CD4-positive, alpha-beta T cell (primary cell): ENCODE measurements around the gene RALGPS1. TPM values are rescaled to one million over a fixed set of nuclear protein-coding genes. Genes with fewer than 3 reads are reported as not detected.

Source experiments
- ATAC-seq: fragments of 200-7000 bp; cut with Tn5 transposase; one replicate; pipeline ENCODE4 v1.10.0; 2022; ENCODE audit warnings: mild to moderate bottlenecking; ENCODE audit not compliant: poor library complexity
- CTCF ChIA-PET: fragments of 350-600 bp; sonication (Branson Sonifier 250); formaldehyde crosslinking; loops from one replicate; lab custom pipeline; 2021; ENCODE audit warnings: antibody characterized with exemption, inconsistent platforms; lab: Charles Lee
- POLR2A ChIA-PET: fragments of 350-600 bp; sonication (Branson Sonifier 250); formaldehyde crosslinking; loops from one replicate; lab custom pipeline; 2021; ENCODE audit warnings: antibody characterized with exemption, inconsistent platforms; lab: Charles Lee
- DNase-seq, 14 experiments: peaks; one replicate each; pipeline ENCODE4 v3.0.0-alpha.2; 2013 to 2020; ENCODE audit warnings: mixed read lengths in 2 of 14
- H3K27ac ChIP-seq, 2 donors: one replicate each; pipeline versions ENCODE4 v1.5.1 to v1.7.0; 2013; ENCODE audit warnings: low read length in 2 of 2, low read depth in 1 of 2, mild to moderate bottlenecking in 1 of 2
- H3K27me3 ChIP-seq, 2 experiments: 1 replicate in 1 of 2; 2 replicates in 1 of 2; pipeline versions ENCODE4 v1.6.1 to v1.7.0; 2013; ENCODE audit warnings: low read length in 2 of 2, control low read depth in 1 of 2, mild to moderate bottlenecking in 1 of 2, moderate library complexity in 1 of 2; ENCODE audit not compliant: insufficient read depth in 2 of 2, control insufficient read depth in 1 of 2
- H3K36me3 ChIP-seq: one replicate; pipeline ENCODE4 v1.6.1; 2013; ENCODE audit warnings: low read length, control low read depth; ENCODE audit not compliant: insufficient read depth
- H3K4me1 ChIP-seq: one replicate; pipeline ENCODE4 v1.6.1; 2013; ENCODE audit warnings: low read length, control low read depth; ENCODE audit not compliant: insufficient read depth
- H3K4me3 ChIP-seq: one replicate; pipeline ENCODE4 v1.5.1; 2013; ENCODE audit warnings: mild to moderate bottlenecking, low read length, moderate library complexity
- H3K9me3 ChIP-seq, 2 experiments: 1 replicate in 1 of 2; 2 replicates in 1 of 2; pipeline versions ENCODE4 v1.6.1 to v1.7.0; 2013; ENCODE audit warnings: low read length in 2 of 2, mild to moderate bottlenecking in 2 of 2, control low read depth in 1 of 2, moderate library complexity in 1 of 2; ENCODE audit not compliant: control insufficient read depth in 1 of 2, insufficient read depth in 1 of 2
- H3K27ac Mint-ChIP-seq: one replicate; pipeline ENCODE4 v1.8.0; 2020; ENCODE audit warnings: mixed read lengths
- H3K27me3 Mint-ChIP-seq: one replicate; pipeline ENCODE4 v1.8.0; 2021; ENCODE audit warnings: mixed read lengths
- H3K36me3 Mint-ChIP-seq: one replicate; pipeline ENCODE4 v1.8.0; 2021; ENCODE audit warnings: low read depth, mixed read lengths
- H3K4me1 Mint-ChIP-seq: one replicate; pipeline ENCODE4 v1.8.0; 2021; ENCODE audit warnings: low read depth, mixed read lengths
- H3K4me3 Mint-ChIP-seq: one replicate; pipeline ENCODE4 v1.8.0; 2020; ENCODE audit warnings: mild to moderate bottlenecking, mixed read lengths
- H3K9me3 Mint-ChIP-seq: one replicate; pipeline ENCODE4 v1.8.0; 2020; ENCODE audit warnings: mixed read lengths
- intact Hi-C, 2 experiments: fragments of 100-400 bp; cut with DNase I in 1 of 2; cut with micrococcal nuclease in 1 of 2; formaldehyde crosslinking; loops; one replicate each; pipeline versions ENCODE4 v1.15.1 to v1.9.0; 2023 to 2025; cut with DNase I, micrococcal nuclease
- total RNA-seq, 174 experiments: library from RNA in 2 of 174; stranded (reverse) in 2 of 174; gene quantifications; one replicate each; pipeline ENCODE4 v1.2.3 and lab custom pipeline; 2021 to 2026
- TF ChIP-seq, protein P1 (sequence below): fragments of 200-600 bp; IDR thresholded peaks from one replicate; pipeline ENCODE4 v1.8.0; 2022; ENCODE audit warnings: antibody characterized with exemption, mild to moderate bottlenecking

The RALGPS1 gene
- total RNA-seq, 2 experiments from 2014 or later, result 5.8 to 6.3 TPM

DNA sequence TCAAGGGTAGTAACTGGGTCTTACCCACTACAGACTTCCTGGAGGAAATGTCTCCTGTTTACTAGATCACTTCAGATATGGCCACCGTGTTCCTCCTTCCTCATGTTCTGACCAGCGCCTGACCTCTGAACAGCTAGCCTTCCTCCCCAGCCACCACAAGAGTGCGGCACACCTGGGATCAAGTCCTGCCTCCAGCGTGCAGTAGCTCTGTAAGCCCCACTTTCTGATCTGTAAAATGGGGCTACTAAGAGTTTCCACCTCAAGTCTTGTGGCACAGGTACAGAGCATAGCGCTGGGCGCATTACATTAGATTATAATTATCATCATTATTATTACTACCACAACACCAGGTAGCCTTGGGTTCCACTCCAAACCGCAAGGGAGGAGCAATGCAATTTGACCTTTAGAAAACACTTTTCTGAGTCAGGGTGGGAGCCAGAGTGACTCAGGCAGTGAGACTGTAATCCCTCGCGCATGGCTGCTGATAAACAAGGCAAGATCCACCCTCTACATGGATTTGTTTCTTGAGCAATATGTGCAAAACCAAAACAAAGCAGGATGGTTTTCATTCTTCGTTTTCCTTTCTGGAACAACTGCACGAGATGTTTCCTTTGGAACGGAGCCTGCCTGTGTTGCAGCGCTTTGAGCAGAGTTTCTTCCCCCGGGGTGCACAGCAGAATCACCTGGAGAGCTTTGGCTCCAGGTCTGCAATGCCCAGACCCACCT lies 272.8 kb downstream of the RALGPS1 start:
- Histone ChIP-seq H3K9me3 (no peaks in the 10 kb centered on the region), H3K27ac (no peak overlapping the region), H3K4me1 (no peaks in the 10 kb centered on the region), H3K4me3 (no peak overlapping the region), H3K36me3 (no peaks in the 10 kb centered on the region), H3K27me3 (no peaks in the 10 kb centered on the region)
- ChIA-PET POLR2A (no interaction called here), CTCF (no interaction called here)
- TF ChIP-seq, protein P1, sequence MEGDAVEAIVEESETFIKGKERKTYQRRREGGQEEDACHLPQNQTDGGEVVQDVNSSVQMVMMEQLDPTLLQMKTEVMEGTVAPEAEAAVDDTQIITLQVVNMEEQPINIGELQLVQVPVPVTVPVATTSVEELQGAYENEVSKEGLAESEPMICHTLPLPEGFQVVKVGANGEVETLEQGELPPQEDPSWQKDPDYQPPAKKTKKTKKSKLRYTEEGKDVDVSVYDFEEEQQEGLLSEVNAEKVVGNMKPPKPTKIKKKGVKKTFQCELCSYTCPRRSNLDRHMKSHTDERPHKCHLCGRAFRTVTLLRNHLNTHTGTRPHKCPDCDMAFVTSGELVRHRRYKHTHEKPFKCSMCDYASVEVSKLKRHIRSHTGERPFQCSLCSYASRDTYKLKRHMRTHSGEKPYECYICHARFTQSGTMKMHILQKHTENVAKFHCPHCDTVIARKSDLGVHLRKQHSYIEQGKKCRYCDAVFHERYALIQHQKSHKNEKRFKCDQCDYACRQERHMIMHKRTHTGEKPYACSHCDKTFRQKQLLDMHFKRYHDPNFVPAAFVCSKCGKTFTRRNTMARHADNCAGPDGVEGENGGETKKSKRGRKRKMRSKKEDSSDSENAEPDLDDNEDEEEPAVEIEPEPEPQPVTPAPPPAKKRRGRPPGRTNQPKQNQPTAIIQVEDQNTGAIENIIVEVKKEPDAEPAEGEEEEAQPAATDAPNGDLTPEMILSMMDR, result no peak
- ATAC-seq (no peak), DNase-seq (no peak)
- intact Hi-C loops, result no loop called here
- no peaks in the 10 kb centered on the region for H3K36me3 Mint-ChIP-seq
- H3K27me3 Mint-ChIP-seq, result no peaks in the 10 kb centered on the region
- no peaks in the 10 kb centered on the region for H3K9me3 Mint-ChIP-seq
- H3K4me1 Mint-ChIP-seq, result no peaks in the 10 kb centered on the region
- H3K4me3 Mint-ChIP-seq, result no peak overlapping the region
- no peak overlapping the region for H3K27ac Mint-ChIP-seq

DNA sequence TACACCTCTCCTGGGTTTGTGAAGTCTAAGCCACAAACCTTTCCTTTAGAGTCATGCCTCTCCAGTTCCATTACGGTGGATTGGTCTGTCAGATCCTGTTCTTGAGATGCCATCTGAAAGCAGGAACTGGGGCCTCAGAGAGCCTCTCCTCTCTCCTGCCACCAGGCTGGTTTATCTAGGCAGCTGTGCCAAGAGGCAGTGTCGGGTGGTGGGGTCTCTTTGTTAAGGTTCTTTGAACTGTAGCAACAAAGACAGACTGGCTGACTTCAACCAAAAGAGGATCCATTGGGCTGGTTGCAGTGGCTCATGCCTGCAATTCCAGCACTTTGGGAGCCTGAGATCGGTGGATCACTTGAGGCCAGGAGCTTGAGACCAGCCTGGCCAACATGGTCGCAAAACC lies 273.8 kb downstream of the RALGPS1 start:
- Histone ChIP-seq H3K9me3 (no peaks in the 10 kb centered on the region), H3K36me3 (no peaks in the 10 kb centered on the region), H3K27me3 (no peaks in the 10 kb centered on the region), H3K4me3 (no peak overlapping the region), H3K4me1 (no peaks in the 10 kb centered on the region), H3K27ac (no peak overlapping the region)
- no peaks in the 10 kb centered on the region for H3K36me3 Mint-ChIP-seq
- intact Hi-C loops, result no loop called here
- DNase-seq (no peak), ATAC-seq (no peak)
- H3K27me3 Mint-ChIP-seq, result no peaks in the 10 kb centered on the region
- H3K4me1 Mint-ChIP-seq, result no peaks in the 10 kb centered on the region
- ChIA-PET CTCF (interaction anchor here (0.7 kb wide), 1 partner anchor 286 kb away, joined by 6 read pairs; no protein-coding TSS in a partner anchor), POLR2A (no interaction called here)
- no peaks in the 10 kb centered on the region for H3K9me3 Mint-ChIP-seq
- no peak overlapping the region for H3K4me3 Mint-ChIP-seq
- TF ChIP-seq, protein P1, result no peak
- no peak overlapping the region for H3K27ac Mint-ChIP-seq

GRCh38 chr9:127189628-127190027 lies 275.0 kb downstream of the RALGPS1 start:
- H3K9me3 Mint-ChIP-seq, result no peaks in the 10 kb centered on the region
- DNase-seq (no peak), ATAC-seq (no peak)
- no peak overlapping the region for H3K27ac Mint-ChIP-seq
- intact Hi-C loops, result no loop called here
- no peak overlapping the region for H3K4me3 Mint-ChIP-seq
- Histone ChIP-seq H3K4me1 (no peaks in the 10 kb centered on the region), H3K36me3 (no peaks in the 10 kb centered on the region), H3K27ac (no peak overlapping the region), H3K27me3 (no peaks in the 10 kb centered on the region), H3K9me3 (no peaks in the 10 kb centered on the region), H3K4me3 (no peak overlapping the region)
- H3K36me3 Mint-ChIP-seq, result no peaks in the 10 kb centered on the region
- H3K4me1 Mint-ChIP-seq, result no peaks in the 10 kb centered on the region
- CTCF ChIA-PET, result interaction anchor here (1.2 to 1.5 kb wide), 2 partner anchors 35 to 252 kb away, joined by 3 read pairs; no protein-coding TSS in a partner anchor
- TF ChIP-seq, protein P1, result no peak
- H3K27me3 Mint-ChIP-seq, result no peaks in the 10 kb centered on the region
- POLR2A ChIA-PET, result no interaction called here
